CD14-positive monocyte (primary cell): ENCODE results near the gene ALLC. TPM values are rescaled to one million over a fixed set of nuclear protein-coding genes. Genes with fewer than 3 reads are reported as not detected.

ENCODE experiments used
- DNase-seq, 3 donors: peaks; one replicate each; pipeline ENCODE4 v3.0.0-alpha.2; 2011 to 2022
- H2AFZ ChIP-seq: 2 replicates; pipeline ENCODE4 v1.6.0; 2012; ENCODE audit warnings: mild to moderate bottlenecking, low read depth, low read length, inconsistent platforms; ENCODE audit not compliant: insufficient read depth, poor library complexity, severe bottlenecking
- H3K27ac ChIP-seq, 2 donors: 1 replicate in 1 of 2; 2 replicates in 1 of 2; pipeline ENCODE4 v1.5.1; 2012 to 2013; ENCODE audit warnings: low read length in 2 of 2, control low read depth in 1 of 2, inconsistent platforms in 1 of 2, low read depth in 1 of 2, mild to moderate bottlenecking in 1 of 2
- H3K27me3 ChIP-seq, 2 donors: one replicate each; pipeline versions ENCODE4 v1.6.0 to v1.6.1; 2011 to 2013; ENCODE audit warnings: low read length in 2 of 2; ENCODE audit not compliant: control insufficient read depth in 2 of 2, insufficient read depth in 2 of 2
- H3K36me3 ChIP-seq, 2 donors: replicated peaks in 1 of 2; 1 replicate in 1 of 2; 2 replicates in 1 of 2; pipeline versions ENCODE4 v1.5.1 to v1.6.1; 2012 to 2013; ENCODE audit warnings: low read length in 2 of 2, control low read depth in 1 of 2, inconsistent platforms in 1 of 2, mild to moderate bottlenecking in 1 of 2; ENCODE audit not compliant: insufficient read depth in 2 of 2, control insufficient read depth in 1 of 2
- H3K4me1 ChIP-seq, 2 donors: 1 replicate in 1 of 2; 2 replicates in 1 of 2; pipeline versions ENCODE4 v1.5.1 to v1.6.1; 2012 to 2013; ENCODE audit warnings: low read length in 2 of 2, control low read depth in 1 of 2, inconsistent platforms in 1 of 2, mild to moderate bottlenecking in 1 of 2, moderate library complexity in 1 of 2; ENCODE audit not compliant: insufficient read depth in 2 of 2, control insufficient read depth in 1 of 2
- H3K4me2 ChIP-seq: replicated peaks from 2 replicates; pipeline ENCODE3; 2012; ENCODE audit warnings: low read length, moderate library complexity, mild to moderate bottlenecking; ENCODE audit not compliant: poor library complexity, severe bottlenecking; ENCODE audit errors: extremely low read depth
- H3K4me3 ChIP-seq, 3 experiments: fragments of 200-600 bp in 1 of 3; sonication (generic) in 1 of 3; replicated peaks in 1 of 3; 1 replicate in 2 of 3; 2 replicates in 1 of 3; pipeline ENCODE4 v1.5.1; 2011 to 2013; ENCODE audit warnings: low read length in 3 of 3, mild to moderate bottlenecking in 3 of 3, control low read depth in 2 of 3, low read depth in 2 of 3, inconsistent platforms in 1 of 3, moderate library complexity in 1 of 3
- H3K79me2 ChIP-seq: 2 replicates; pipeline ENCODE4 v1.6.0; 2012; ENCODE audit warnings: mild to moderate bottlenecking, control low read depth, inconsistent platforms, low read length, moderate library complexity; ENCODE audit not compliant: insufficient read depth
- H3K9ac ChIP-seq: 2 replicates; pipeline ENCODE4 v1.6.0; 2017; ENCODE audit warnings: low read length, mild to moderate bottlenecking; ENCODE audit not compliant: insufficient read depth, poor library complexity, severe bottlenecking
- H3K9me3 ChIP-seq, 2 donors: replicated peaks in 1 of 2; 1 replicate in 1 of 2; 2 replicates in 1 of 2; pipeline versions ENCODE4 v1.5.1 to v1.6.1; 2012 to 2013; ENCODE audit warnings: low read length in 2 of 2, control low read depth in 1 of 2; ENCODE audit not compliant: control insufficient read depth in 1 of 2, insufficient read depth in 1 of 2
- H4K20me1 ChIP-seq: 2 replicates; pipeline ENCODE4 v1.6.0; 2012; ENCODE audit warnings: mild to moderate bottlenecking, low read length, control low read depth, moderate library complexity; ENCODE audit not compliant: insufficient read depth
- H3K27ac Mint-ChIP-seq, 7 donors: one replicate each; pipeline ENCODE4 v1.8.0; 2020; ENCODE audit warnings: mild to moderate bottlenecking in 7 of 7, mixed read lengths in 7 of 7, moderate library complexity in 6 of 7, inconsistent platforms in 2 of 7
- H3K27me3 Mint-ChIP-seq, 3 donors: one replicate each; pipeline ENCODE4 v1.8.0; 2021 to 2022; ENCODE audit warnings: low read depth in 3 of 3, mild to moderate bottlenecking in 3 of 3, mixed read lengths in 3 of 3, moderate library complexity in 3 of 3, inconsistent platforms in 1 of 3
- H3K36me3 Mint-ChIP-seq, 2 donors: one replicate each; pipeline ENCODE4 v1.8.0; 2020; ENCODE audit warnings: mixed read lengths in 2 of 2, inconsistent platforms in 1 of 2, mild to moderate bottlenecking in 1 of 2
- H3K4me1 Mint-ChIP-seq: one replicate; pipeline ENCODE4 v1.8.0; 2020; ENCODE audit warnings: mild to moderate bottlenecking, mixed read lengths
- H3K4me3 Mint-ChIP-seq, 2 donors: one replicate each; pipeline ENCODE4 v1.8.0; 2020; ENCODE audit warnings: mild to moderate bottlenecking in 2 of 2, mixed read lengths in 2 of 2, moderate library complexity in 1 of 2
- H3K9me3 Mint-ChIP-seq, 7 donors: one replicate each; pipeline ENCODE4 v1.8.0; 2020 to 2022; ENCODE audit warnings: mixed read lengths in 7 of 7, mild to moderate bottlenecking in 6 of 7, moderate library complexity in 6 of 7, inconsistent platforms in 2 of 7
- CTCF ChIP-seq: fragments of 200-600 bp; IDR thresholded peaks from one replicate; pipeline ENCODE4 v1.8.0; 2022; ENCODE audit warnings: antibody characterized with exemption, mild to moderate bottlenecking
- WGBS: methylation state at CpG from one replicate; pipeline ENCODE4 v1.1.5; 2013; ENCODE audit warnings: missing lambda C conversion rate; ENCODE audit not compliant: insufficient coverage; 5-methylcytosine and 5-hydroxymethylcytosine counted together
- intact Hi-C, 2 donors: fragments of 100-400 bp; cut with micrococcal nuclease; formaldehyde crosslinking; loops; one replicate each; pipeline versions ENCODE4 v1.15.0 to v1.15.1; 2023
- polyA plus RNA-seq, 3 donors: library from polyadenylated mRNA; depleted of rRNA in 1 of 3; unstranded in 2 of 3; stranded (reverse) in 1 of 3; fragments of 300-500 nt in 2 of 3; fragments of >200 nt in 1 of 3; fragmentation: Illumina TruSeq in 2 of 3; gene quantifications; 1 replicate in 2 of 3; 2 replicates in 1 of 3; pipeline ENCODE4 v1.2.3, GENCODE V29; 2012 to 2021

ALLC gene
- polyA plus RNA-seq, 3 donors = not detected

- Histone ChIP-seq H3K9me3 (peaks cover 0 to 13% of the 10 kb centered on the region in 2 donors), H3K9ac (no peak overlapping the region), H3K4me3 (no peak overlapping the region), H2AFZ (no peak overlapping the region), H3K27ac (no peak overlapping the region), H3K36me3 (no peaks in the 10 kb centered on the region), H3K4me2 (no peak overlapping the region), H3K4me1 (no peaks in the 10 kb centered on the region), H3K79me2 (no peaks in the 10 kb centered on the region), H3K27me3 (no peaks in the 10 kb centered on the region), H4K20me1 (no peaks in the 10 kb centered on the region)
- H3K4me3 Mint-ChIP-seq = no peak overlapping the region
- DNase-seq = no peak
- no peak overlapping the region for H3K27ac Mint-ChIP-seq
- H3K27me3 Mint-ChIP-seq = peaks cover 0 to 4% (median 0%) of the 10 kb centered on the region in 3 donors
- H3K36me3 Mint-ChIP-seq = no peaks in the 10 kb centered on the region
- no peak for TF ChIP-seq CTCF
- WGBS = 94% methylated on average over 4 of the region's 11 CpGs
- H3K4me1 Mint-ChIP-seq = no peaks in the 10 kb centered on the region
- intact Hi-C loops = no loop called here
- peaks cover 10 to 36% (median 25%) of the 10 kb centered on the region in 7 donors for H3K9me3 Mint-ChIP-seq
Observed at GRCh38 chr2:3611589-3611988, 46.4 kb upstream of the ALLC start.

- DNase-seq = no peak
- Mint-ChIP-seq H3K9me3 (peaks cover 10 to 42% (median 26%) of the 10 kb centered on the region in 7 donors), H3K4me1 (no peaks in the 10 kb centered on the region), H3K4me3 (no peak overlapping the region), H3K27ac (no peak overlapping the region), H3K27me3 (peaks cover 0 to 2% (median 0%) of the 10 kb centered on the region in 3 donors), H3K36me3 (no peaks in the 10 kb centered on the region)
- H3K27me3 ChIP-seq = no peaks in the 10 kb centered on the region
- H4K20me1 ChIP-seq = no peaks in the 10 kb centered on the region
- no peaks in the 10 kb centered on the region for H3K4me1 ChIP-seq
- H2AFZ ChIP-seq = no peak overlapping the region
- intact Hi-C loops = no loop called here
- H3K9me3 ChIP-seq = peaks cover 0 to 13% of the 10 kb centered on the region in 2 donors
- WGBS = 91% methylated on average over 23 of the region's 29 CpGs
- no peak overlapping the region for H3K4me3 ChIP-seq
- no peak overlapping the region for H3K27ac ChIP-seq
- no peak overlapping the region for H3K4me2 ChIP-seq
- no peaks in the 10 kb centered on the region for H3K79me2 ChIP-seq
- no peak for TF ChIP-seq CTCF
- H3K9ac ChIP-seq = no peak overlapping the region
- H3K36me3 ChIP-seq = no peaks in the 10 kb centered on the region
Observed at GRCh38 chr2:3612639-3613523, 45.1 kb upstream of the ALLC start.
